GM15510 (cell line): ENCODE results near the gene NME8.

Experiments
- POLR2A ChIP-seq: IDR thresholded peaks from 3 replicates; pipeline ENCODE4 v1.6.1; 2011; ENCODE audit warnings: borderline replicate concordance; ENCODE audit not compliant: insufficient read length; ENCODE audit errors: extremely low read depth

NME8 gene

DNA sequence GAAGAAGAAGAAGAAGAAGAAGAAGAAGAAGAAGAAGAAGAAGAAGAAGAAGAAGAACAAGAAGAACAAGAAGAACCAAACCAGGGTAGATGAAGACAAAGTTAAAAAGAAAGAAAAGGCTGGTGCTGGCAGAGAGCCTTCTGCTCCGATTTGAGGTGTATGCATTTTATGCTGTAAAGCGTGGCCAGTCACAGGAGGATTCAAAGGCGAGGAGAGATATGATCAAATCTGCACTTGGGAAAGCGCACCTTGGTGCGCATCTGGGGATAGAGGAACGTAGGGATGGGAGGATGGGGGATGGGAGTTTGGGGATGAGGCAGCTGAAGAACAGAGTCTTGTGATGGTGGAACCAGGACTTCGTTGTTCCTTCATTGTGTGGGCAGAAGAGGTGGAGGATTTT is at the start of gene NME8:
TSS of gene NME8 (plus strand) at position 301 of the 400 bp plus-strand sequence. CDS start 1,670 bp downstream, outside the sequence.
- TF ChIP-seq POLR2A: no peak

DNA sequence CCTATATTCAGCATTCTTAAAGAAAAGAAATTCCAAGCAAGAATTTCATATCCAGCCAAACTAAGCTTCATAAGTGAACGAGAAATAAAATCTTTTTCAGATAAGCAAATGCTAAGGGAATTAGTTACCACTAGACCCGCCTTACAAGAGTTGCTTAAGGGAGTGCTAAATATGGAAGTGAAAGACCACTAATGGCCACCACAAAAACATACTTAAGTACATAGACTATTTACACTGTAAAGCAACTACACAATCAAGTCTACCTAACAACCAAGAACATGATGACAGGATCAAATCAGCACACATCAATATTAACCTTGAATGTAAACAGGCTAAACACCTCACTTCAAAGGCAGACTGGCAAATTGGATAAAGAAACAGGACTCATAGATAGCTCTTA is 42.2 kb upstream of the NME8 start:
- TF ChIP-seq POLR2A: no peak

- no peak for TF ChIP-seq POLR2A
Measured at GRCh38 chr7:37815671-37816371, 32.6 kb upstream of the NME8 start.

- no peak for TF ChIP-seq POLR2A
Measured at GRCh38 chr7:37816922-37817590, 31.3 kb upstream of the NME8 start.

DNA sequence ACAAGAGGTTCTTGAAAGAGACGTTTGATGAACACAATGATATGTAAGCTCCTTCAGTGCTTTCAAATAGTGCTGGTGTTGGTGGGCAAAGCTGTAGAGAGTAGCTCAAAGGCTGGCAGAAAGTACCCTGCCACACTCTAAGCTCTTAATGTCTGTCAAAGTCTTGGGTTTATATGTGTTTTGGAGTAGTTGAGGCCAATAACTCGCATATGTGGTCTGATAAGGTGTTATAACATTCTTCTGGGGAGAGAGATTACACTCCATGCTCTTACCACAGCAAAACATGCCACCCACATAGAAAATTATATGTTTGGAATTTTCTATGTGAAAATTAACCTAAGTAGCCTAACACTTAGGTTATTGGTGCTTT is 30.8 kb upstream of the NME8 start:
- TF ChIP-seq POLR2A: no peak

GRCh38 chr7:37817996-37818720 is 30.2 kb upstream of the NME8 start:
- TF ChIP-seq POLR2A: no peak

DNA sequence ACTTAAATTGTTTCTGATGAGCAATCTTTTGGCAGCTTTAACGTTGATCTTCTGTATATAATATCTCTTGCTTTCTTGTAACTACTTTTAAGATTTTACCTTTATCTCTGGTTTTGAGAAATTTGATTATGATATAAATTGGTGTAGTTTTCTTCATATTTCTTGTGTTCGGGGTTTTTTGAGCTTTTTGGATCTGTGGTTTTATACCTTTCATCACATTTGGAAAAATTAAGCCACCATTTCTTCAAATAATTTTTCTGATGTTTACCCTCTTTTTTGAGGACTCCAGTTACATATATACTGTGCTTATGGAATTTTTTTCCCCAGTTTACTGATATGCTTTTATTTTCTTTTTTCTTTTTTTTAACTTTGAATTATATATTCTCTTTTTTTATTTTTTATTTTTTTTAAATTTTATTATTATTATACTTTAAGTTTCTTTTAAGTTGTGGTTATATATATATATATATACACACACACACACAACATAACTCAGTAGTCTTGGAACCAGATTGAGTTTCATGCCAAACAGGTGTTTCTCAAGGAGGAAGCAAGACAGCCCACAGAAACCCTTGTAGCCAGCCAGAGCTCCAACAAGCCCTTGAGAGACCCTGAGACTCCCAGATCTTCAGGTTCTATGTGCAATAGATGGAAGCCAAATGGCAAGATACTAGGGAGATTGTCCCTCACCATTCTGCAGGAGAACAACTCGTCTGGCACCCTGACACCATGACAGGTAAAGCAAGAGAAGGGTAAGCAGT is 27.5 kb upstream of the NME8 start:
- TF ChIP-seq POLR2A: no peak

- TF ChIP-seq POLR2A: no peak
Measured at GRCh38 chr7:37822946-37823345, 25.5 kb upstream of the NME8 start.

DNA sequence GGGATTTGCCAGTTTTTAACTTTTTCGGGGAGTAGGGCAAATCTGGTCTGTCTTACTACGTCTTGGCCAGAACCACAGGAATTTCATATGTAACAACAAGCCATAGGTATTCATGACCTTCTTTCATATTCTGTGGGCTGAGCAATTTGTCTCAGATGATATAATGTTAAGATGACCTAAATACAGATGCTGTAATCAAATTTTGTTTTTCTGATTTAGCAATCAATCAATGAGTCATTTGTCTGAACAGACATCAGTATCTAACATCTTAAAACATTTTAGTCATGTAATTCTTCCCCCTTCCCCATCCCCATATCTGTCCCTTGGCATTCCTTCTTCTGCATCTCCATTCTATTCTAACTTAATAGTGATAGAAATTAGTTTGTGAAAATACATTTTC is 24.8 kb upstream of the NME8 start:
- no peak for TF ChIP-seq POLR2A

DNA sequence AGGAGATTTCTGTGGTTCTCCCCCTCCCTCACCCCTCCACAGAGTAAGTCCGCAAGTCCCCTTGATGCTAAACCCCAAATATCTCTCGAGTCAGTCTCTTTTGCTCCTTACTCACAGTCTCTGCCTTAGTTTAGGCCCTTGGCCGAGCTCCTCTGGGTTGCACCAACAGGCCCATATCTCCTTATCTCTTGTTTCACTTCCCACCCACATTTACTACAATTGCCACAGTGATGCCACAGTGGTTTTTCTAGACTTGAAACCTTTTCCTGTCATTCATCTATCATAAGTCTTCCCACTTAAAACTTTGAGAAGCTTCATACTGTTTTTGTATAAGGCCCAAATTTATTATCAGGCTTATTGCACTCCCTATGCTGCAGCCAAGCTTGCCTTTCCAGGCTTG is 23.4 kb upstream of the NME8 start:
- TF ChIP-seq POLR2A: no peak

DNA sequence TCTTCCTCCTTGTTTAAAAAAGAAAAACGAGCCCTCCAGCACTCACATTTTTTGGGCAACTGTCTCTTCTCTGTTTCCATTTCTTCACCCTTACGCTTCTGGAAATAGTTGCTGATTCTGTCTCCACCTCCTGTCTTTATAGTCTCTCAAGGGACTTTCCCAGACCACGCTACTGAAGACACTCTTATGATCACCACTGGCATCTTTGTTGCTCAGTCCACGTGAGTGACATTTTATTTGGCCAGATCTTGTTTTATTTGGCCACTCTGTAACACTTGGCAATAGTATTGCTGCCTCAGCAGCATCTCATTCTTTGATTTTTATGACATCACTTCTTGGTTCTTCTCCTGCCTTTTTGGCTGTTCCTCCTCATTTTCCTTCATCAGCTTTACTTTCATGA is 21.6 kb upstream of the NME8 start:
- no peak for TF ChIP-seq POLR2A

DNA sequence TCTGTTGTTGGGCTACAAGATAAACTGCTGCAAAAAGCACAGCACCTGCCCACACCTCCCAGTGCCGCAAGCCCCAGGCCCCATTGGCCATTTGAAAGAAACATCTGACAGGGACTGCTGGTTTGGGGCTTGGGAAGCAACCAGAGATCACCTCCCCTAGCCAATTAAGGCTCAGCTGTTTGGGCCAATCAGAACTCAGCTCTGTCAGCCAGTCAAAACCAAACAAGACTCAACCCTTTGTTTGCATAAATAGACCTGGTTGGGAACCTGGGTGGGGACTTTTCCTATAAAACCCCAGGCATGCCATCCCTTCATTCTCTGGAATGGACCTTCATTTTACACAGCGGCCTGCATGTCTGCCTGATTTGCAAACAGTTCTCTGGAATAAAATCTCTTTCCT is 17.2 kb upstream of the NME8 start:
- TF ChIP-seq POLR2A: no peak

DNA sequence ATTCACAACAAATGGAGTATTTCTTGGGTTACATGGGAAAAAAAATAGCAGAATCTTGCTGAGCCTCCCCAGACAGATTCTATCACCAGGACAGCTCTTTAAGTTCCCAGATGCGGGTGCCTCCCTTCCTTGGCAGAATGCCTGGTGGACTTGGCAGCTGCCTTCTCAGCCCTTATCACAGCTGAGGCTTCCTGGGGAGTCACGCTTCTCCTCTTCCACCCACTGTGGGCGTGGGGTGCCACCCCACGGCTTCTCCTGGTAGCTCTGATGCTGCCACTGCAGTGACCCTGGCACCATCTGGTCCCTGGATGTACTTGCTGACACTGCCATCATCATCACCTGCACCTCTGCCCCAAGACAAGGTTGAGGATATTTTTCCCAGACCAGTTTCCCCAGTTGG is 16.2 kb upstream of the NME8 start:
- no peak for TF ChIP-seq POLR2A

GRCh38 chr7:37833107-37833817 is 15.1 kb upstream of the NME8 start:
- TF ChIP-seq POLR2A: no peak
